Erythroblast (primary cell): ENCODE data around the gene HSD11B2.

Experiments
- GATA1 ChIP-seq: IDR thresholded peaks from 2 replicates; pipeline ENCODE4 v1.6.1; 2011; ENCODE audit warnings: low read depth, mild to moderate bottlenecking, control low read depth, low read length, moderate library complexity
- POLR2A ChIP-seq: IDR thresholded peaks from 2 replicates; pipeline ENCODE4 v1.6.1; 2011; ENCODE audit warnings: mild to moderate bottlenecking, low read length

DNA sequence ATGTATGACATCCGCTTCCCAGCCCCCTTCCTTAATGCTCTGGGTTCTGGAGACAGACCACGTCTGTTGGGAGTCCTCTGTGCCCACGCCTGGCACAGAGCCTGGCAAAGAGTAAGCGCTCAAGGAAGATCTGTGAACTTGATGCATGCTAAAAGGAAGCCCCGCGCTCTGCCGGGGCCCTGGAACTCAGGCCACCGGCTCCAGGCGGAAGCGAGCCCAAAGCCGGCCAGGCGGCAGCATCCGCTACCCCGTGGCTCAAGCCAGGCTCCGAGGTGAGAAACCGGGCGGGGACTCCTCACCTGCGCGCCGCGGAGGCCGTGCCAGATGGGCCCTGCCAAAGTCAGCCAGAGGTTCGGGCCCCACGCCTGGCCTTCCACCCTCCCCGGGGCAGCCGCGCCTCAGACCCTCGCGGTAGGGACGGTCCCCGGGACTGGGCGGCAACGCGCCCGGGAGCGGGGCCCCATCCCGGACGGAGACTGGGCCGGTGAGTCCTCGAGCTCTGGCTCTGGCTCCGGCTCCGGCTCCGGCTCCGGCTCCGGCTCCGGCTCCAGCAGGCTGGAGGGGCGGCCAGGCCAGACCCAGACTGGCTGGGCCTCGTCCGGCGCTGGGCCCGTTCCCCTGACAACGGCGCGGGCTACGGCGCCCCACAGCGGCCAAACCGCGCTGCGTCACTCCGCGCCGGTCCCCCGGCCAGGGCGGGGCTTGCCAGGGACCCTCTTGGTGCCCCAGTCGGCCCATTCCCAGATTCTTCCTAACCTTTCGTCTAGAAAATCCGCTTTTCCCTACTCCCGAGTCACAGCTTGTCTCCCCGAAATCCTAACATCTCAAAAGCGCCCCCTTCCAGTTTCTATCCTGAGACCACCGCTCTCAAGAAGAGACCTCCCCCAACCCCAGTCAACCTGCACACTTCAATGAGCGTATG lies 14.8 kb upstream of the HSD11B2 start, which contains the start of gene ZDHHC1:
- no peak for TF ChIP-seq POLR2A
- TF ChIP-seq GATA1 = no peak
